ENCODE data around the gene CTNNA3. TPM values are rescaled to one million over a fixed set of nuclear protein-coding genes. Genes with fewer than 3 reads are reported as not detected.

Gene CTNNA3
- total RNA-seq, 1 donor from 2014 or later = 3.3 TPM

DNA sequence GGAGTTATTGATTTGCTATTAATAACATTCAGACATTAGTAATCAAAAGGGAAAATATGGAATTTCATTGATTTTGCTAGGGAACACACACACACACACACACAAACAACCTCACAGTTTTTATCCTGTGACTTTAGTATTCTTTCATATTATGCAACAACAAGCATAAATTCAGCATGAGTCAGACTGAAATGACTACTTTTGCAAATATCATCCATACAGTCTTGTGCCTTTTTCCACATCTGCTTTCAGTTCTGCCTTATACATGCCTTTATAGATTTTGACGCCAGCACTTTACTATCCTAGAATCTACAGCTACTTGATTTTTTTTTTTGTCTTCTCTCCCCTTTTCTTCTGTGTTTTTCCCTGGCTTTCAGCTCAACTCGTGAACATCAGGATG, 1745.9 kb downstream of the CTNNA3 start:
- DNase-seq = no peak
- no peaks in the 10 kb centered on the region for H3K9me3 Mint-ChIP-seq (ENCODE audit: unreplicated experiment)
- no peak overlapping the region for H3K4me3 Mint-ChIP-seq (ENCODE audit: unreplicated experiment)
- H3K27me3 Mint-ChIP-seq (ENCODE audit: unreplicated experiment) = no peaks in the 10 kb centered on the region
- H3K36me3 Mint-ChIP-seq (ENCODE audit: unreplicated experiment) = no peaks in the 10 kb centered on the region
- no peak overlapping the region for H3K27ac Mint-ChIP-seq (ENCODE audit: unreplicated experiment)
- TF ChIP-seq, protein P1, sequence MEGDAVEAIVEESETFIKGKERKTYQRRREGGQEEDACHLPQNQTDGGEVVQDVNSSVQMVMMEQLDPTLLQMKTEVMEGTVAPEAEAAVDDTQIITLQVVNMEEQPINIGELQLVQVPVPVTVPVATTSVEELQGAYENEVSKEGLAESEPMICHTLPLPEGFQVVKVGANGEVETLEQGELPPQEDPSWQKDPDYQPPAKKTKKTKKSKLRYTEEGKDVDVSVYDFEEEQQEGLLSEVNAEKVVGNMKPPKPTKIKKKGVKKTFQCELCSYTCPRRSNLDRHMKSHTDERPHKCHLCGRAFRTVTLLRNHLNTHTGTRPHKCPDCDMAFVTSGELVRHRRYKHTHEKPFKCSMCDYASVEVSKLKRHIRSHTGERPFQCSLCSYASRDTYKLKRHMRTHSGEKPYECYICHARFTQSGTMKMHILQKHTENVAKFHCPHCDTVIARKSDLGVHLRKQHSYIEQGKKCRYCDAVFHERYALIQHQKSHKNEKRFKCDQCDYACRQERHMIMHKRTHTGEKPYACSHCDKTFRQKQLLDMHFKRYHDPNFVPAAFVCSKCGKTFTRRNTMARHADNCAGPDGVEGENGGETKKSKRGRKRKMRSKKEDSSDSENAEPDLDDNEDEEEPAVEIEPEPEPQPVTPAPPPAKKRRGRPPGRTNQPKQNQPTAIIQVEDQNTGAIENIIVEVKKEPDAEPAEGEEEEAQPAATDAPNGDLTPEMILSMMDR (IDR thresholded peaks at IDR 0.05; ENCODE audit: partially characterized antibody, unreplicated experiment) = no peak
- no peaks in the 10 kb centered on the region for H3K4me1 Mint-ChIP-seq (ENCODE audit: low read depth, unreplicated experiment)

DNA sequence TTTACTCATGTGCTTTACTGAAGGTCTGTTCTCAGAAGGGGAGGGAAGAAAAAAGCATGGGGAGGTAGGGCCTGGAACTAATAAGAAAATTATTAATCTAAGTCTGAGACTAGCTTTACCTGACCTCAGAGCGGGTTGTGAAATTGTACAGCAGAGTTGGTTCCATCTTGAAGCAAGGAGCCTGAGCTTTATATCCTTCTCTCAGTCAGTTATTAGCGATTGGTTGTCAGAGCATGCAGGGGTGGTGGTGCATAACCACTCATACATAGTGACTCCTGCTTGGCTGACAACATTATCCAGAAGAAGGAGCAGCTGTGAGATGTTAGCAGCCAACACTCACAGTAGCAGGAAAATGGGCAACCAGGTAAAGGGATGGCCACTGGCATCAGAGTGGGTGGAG, 1746.5 kb downstream of the CTNNA3 start:
- TF ChIP-seq, protein P1 (IDR thresholded peaks at IDR 0.05; ENCODE audit: partially characterized antibody, unreplicated experiment) = no peak
- Mint-ChIP-seq H3K4me1 (ENCODE audit: low read depth, unreplicated experiment) (no peaks in the 10 kb centered on the region), H3K4me3 (ENCODE audit: unreplicated experiment) (no peak overlapping the region), H3K27me3 (ENCODE audit: unreplicated experiment) (no peaks in the 10 kb centered on the region), H3K27ac (ENCODE audit: unreplicated experiment) (no peak overlapping the region), H3K36me3 (ENCODE audit: unreplicated experiment) (no peaks in the 10 kb centered on the region), H3K9me3 (ENCODE audit: unreplicated experiment) (no peaks in the 10 kb centered on the region)
- DNase-seq = no peak

DNA sequence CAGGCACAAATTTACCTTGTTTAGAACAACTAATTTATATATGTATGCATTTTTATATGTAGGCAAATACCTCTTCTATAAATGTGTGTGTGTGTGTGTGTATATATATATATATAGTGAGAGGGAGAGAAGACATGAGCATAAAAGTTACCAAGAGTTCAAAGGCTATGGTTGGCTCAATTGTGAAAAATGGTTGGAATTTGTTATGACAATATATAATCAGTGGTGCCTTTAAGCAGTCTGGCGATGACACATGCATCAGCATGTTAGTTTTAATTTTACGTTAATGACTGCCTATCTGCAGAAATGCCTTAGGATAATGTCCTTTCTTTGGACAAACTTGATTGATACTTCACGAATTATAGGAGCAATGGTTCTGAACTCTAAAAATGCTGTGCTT, 1750.9 kb downstream of the CTNNA3 start:
- Mint-ChIP-seq H3K27me3 (ENCODE audit: unreplicated experiment) (no peaks in the 10 kb centered on the region), H3K9me3 (ENCODE audit: unreplicated experiment) (no peaks in the 10 kb centered on the region), H3K27ac (ENCODE audit: unreplicated experiment) (no peak overlapping the region), H3K4me1 (ENCODE audit: low read depth, unreplicated experiment) (no peaks in the 10 kb centered on the region), H3K4me3 (ENCODE audit: unreplicated experiment) (no peak overlapping the region), H3K36me3 (ENCODE audit: unreplicated experiment) (no peaks in the 10 kb centered on the region)
- DNase-seq = no peak
- TF ChIP-seq, protein P1 (IDR thresholded peaks at IDR 0.05; ENCODE audit: partially characterized antibody, unreplicated experiment) = no peak

DNA sequence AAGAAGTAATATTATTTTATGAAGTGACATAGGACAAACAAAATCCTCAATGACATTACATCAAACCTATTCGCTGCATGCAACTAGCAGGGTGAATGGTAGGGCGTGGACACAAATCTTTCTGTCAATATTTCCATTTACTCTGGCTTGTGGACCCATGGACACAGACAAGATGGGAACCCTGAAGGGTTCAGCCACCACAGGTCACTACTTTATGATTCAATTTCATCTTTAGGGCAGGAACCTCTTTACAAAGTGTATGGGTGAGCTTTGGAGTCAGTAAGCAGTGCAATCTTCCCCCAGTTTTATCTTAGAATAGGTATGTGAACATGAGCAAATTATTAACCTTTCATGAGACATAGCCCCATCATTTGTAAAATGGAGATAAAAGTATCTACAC, 1752.5 kb downstream of the CTNNA3 start:
- no peaks in the 10 kb centered on the region for H3K36me3 Mint-ChIP-seq (ENCODE audit: unreplicated experiment)
- DNase-seq = no peak
- no peaks in the 10 kb centered on the region for H3K9me3 Mint-ChIP-seq (ENCODE audit: unreplicated experiment)
- H3K27ac Mint-ChIP-seq (ENCODE audit: unreplicated experiment) = no peak overlapping the region
- H3K4me1 Mint-ChIP-seq (ENCODE audit: low read depth, unreplicated experiment) = no peaks in the 10 kb centered on the region
- TF ChIP-seq, protein P1 (IDR thresholded peaks at IDR 0.05; ENCODE audit: partially characterized antibody, unreplicated experiment) = no peak
- no peaks in the 10 kb centered on the region for H3K27me3 Mint-ChIP-seq (ENCODE audit: unreplicated experiment)
- H3K4me3 Mint-ChIP-seq (ENCODE audit: unreplicated experiment) = no peak overlapping the region

DNA sequence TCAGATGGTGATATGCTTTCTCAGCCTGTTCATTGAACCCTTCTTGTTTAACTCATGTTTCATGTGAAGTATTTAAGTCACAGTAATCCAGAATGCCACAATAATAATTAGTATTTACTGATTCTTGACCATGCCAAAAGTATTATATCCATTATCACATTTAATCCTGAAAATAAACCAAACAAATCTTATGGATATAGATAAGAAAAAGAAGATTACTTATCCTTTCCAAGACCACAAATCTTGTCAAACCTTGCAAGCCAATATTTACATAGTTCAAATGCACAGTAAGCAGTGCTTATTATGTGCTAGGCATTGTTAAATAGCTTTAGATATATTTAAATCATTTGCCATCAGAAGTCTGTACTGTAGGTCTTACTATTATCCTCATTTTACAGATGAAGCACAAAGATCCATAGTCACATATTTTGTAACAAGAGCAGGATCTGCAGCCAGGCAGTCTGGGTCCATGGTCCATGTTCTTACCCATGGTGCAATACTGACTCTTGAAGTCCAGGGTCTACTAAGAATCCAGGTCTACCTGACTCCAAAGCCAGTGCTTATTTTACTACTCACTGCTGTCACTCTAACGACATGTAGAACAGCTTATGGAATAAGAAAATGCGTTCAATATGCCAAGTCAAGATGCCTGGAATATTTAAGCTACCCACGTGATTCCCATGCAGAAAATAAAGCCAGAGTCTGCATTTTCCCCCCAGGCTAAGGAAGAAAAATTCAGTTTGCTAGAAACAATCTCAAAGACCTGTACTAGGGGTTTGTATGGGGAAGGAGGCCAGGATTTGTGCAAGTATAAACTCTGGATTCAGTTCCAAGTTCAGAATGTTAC, 1755.0 kb downstream of the CTNNA3 start:
- Mint-ChIP-seq H3K4me3 (ENCODE audit: unreplicated experiment) (no peak overlapping the region), H3K4me1 (ENCODE audit: low read depth, unreplicated experiment) (no peaks in the 10 kb centered on the region), H3K27ac (ENCODE audit: unreplicated experiment) (no peak overlapping the region), H3K27me3 (ENCODE audit: unreplicated experiment) (no peaks in the 10 kb centered on the region), H3K9me3 (ENCODE audit: unreplicated experiment) (no peaks in the 10 kb centered on the region), H3K36me3 (ENCODE audit: unreplicated experiment) (no peaks in the 10 kb centered on the region)
- TF ChIP-seq, protein P1 (IDR thresholded peaks at IDR 0.05; ENCODE audit: partially characterized antibody, unreplicated experiment) = no peak
- no peak for DNase-seq
